Ammon's horn (tissue), 1 donor: ENCODE data around the gene GULP1.
"Not testable (repeated sequence)": the region's sequence is repeated elsewhere in the genome, so short reads cannot be mapped to it uniquely, and the experiment has no call there.

Source experiments
- DNase-seq: peaks from one replicate; pipeline ENCODE4 v3.0.0-alpha.2; 2016; ENCODE audit warnings: low spot score

GULP1 gene

GRCh38 chr2:188416367-188416766, 124.7 kb downstream of the GULP1 start:
- no peak for DNase-seq

- DNase-seq = no peak
Measured at GRCh38 chr2:188422726-188423125, 131.1 kb downstream of the GULP1 start.

- no peak for DNase-seq
Measured at GRCh38 chr2:188425266-188425665, 133.6 kb downstream of the GULP1 start.

DNA sequence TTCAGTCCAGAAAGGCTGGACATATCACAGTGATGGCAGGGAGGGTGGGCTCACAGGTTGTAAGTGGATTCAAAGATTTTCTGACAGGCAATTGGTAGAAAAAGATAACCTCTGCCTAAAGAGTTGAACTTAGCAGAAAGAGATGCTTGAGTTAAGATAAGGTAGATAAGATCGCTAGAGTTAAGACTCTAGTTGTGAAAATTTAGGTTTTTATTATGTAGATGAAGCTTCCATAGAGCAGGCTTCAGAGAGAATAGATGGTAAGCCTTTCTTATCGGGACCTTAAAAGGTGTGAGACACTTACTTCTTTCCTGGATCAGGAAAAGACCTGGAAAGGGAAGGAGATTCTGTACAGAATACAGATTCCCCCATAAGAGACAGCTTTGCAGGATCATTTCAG, 134.4 kb downstream of the GULP1 start:
- DNase-seq = no peak

GRCh38 chr2:188430705-188431104, 139.0 kb downstream of the GULP1 start:
- no peak for DNase-seq

- DNase-seq = no peak
Measured at GRCh38 chr2:188434018-188434417, 142.3 kb downstream of the GULP1 start.

DNA sequence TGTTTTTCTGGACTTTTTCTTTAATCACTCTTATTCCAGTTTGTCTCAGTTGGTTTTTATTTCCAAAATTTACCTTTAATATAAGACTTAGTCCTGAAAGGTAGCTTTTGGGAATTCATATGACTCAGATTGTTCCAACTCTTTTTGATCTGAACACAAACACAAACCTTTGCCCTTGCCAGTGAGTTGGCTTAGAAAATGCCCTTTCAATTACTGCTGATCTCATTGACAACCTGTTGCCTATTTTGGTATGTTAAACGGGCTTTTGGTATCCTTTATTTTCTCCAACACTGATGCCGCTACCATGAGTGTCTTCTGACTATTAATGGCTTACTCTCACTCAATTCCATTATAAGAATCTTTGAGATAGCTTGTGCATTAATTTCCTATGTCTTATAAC, 143.4 kb downstream of the GULP1 start:
- DNase-seq = no peak

GRCh38 chr2:188437537-188437936, 145.9 kb downstream of the GULP1 start:
- no peak for DNase-seq

DNA sequence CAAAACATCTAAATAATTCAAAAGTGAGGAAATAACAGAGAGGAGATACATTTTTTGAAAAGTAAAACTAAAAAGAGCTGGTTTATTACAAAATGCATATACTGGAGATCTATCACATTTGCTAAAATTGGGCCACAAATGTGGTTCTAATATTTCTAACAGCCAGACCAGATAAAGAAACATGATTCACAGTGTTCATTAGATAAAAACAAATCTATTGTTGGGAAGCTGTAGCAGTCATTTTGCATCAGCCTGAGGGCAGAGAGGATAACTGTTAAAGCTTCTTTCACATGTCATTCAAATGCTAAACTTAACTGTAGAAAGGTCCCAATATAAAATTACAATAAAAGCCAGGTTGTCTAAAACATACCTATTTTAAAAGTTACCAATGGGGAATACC, 148.3 kb downstream of the GULP1 start:
- no peak for DNase-seq

GRCh38 chr2:188440849-188441248, 149.2 kb downstream of the GULP1 start:
- no peak for DNase-seq

DNA sequence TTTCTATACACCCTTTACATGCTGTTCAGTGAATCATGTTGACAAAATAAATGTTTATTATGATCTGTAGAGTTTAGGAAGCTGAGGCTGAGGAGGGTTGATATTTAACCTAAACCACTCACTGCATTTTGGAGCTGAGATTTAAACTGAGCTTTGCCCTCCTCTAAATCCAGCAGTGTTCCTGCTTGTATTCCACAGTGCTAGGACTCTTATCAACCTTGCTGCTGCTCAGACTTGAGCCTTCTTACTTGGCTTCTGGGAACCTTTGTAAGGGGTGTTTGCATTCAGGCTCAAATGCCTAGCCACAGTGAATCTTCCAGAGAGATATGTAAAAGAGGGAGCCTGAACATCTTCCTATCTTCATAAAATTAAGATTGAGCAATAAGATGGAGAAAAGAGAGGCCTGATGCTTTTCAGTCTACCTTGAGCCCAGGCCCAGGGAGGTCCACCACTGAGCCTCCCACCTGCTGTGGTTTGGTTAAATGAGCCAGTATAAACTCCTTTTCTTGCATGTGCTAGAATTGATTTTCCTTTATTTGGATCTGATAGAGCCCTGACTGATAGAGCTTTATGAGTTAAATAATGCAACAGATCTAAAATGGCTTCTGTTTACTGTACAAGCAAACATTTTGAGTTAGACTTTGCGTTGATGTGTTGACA, 149.7 kb downstream of the GULP1 start:
- DNase-seq = no peak

DNA sequence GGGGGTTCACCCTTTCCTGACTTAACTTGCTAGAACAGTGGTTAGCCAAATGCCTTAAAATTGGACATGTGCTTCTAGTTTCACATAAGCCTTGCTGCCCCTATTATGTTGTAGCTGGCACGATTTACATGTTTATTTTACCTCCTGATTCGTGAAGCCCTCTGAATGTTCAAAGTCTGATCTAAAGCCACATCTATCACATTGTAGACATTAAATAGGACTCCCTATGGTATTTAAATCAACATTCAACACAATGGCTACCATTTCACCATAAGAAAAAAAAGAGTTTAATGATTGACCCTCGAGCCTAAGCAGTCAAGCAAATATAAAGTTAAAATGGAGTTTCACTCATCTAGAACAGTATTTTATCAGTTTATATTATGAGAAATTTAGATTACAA, 151.5 kb downstream of the GULP1 start:
- no peak for DNase-seq

DNA sequence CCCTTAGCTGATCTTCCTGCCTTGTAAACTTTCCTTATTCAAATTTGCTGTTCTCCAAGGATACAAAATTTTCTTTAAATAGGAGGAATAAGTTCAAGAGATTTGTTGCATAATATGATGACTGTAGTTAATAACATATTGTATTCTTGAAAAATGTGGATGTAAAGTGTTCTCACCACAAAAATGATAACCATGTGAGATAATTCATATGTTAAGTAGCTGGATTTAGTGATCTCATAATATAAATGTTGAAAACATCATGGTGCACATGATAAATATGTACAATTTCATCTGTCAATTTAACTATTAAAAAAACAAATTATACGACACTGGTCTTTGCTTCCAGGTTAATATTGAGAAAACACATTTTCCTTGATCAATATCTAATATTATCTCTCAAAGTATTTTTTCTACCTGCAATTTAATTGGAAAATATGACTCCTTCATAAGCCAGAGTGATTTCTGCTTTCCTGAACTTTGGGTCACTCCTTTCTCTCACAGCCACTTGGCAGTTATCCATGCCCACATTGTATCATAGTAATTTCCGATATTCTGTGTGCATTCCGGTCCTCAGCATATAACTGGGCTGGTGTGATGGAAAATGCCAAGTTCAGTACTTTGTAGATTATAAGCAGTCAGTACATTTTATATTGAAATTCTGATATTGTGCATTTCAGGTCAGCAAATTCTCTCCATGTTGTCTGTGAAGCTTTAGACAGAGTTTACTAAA, 152.6 kb downstream of the GULP1 start:
- no peak for DNase-seq

DNA sequence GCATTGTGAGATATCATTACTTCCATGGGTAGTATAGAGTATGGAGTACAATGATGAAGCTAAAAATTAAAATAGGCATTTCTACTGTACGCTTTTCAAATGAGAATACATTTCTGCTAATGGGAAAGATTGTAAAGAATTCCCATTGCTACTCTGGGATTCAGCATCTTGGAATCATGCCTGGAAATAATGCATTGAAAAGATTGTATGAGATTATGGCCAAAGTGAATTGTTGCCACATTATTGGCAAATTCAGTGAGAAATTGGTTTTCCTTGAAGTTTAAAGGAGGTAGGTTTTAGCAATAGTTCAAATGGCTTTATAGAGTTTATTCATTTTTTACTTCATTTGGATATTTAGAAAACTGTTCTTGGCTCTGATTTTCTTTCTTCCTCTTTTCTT, 157.9 kb downstream of the GULP1 start:
- DNase-seq = no peak

DNA sequence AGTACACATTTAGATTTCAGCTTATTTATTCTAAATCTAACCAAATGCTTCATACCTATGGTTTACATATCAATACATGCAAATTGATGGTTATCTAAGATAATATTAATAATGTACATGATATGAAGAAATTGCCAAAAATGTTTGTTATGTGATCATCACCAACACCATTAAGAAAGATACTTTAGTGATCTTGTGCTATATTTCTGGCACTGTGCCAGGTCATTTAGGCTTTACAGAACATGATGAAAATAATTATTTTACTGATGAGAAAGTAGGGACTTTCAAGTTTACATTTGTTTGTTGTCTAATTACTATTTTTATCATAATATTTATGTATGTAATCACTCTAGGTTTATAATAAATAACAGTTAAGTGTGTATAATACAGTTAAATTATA, 158.3 kb downstream of the GULP1 start:
- DNase-seq = no peak

DNA sequence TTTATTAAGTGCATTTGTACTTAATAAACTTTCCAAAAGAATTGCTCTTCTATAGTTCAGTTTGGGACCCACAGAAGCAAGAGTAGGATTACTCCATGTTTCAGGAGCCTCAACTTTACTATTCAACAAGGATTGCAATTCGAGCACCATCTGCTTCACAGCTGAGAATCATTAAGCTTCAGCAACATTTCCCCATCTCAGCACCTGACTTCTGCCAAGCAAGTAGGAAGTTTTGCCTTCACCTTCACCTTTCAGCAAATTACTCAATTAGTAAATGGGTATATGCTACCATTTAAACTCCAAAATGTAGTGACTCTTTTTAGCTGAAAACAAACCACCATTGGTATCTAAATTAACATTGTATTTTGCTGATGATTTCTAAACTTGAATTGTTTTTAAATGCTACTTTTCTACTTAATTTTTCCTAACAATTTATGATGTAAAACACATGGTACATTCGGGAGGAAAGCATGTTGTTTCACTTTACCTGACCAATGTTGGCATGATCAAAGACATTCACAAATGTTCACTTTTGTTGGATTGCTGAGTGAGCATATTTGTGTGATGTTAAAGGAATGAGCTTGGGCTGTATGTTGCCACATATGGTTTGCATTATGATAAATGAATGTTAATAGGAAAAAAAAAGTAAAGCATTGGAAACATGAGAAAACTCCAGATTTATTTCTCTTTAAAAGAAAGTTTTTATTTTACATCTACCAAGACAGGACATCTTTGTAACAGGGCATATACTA, 159.2 kb downstream of the GULP1 start:
- DNase-seq = no peak

DNA sequence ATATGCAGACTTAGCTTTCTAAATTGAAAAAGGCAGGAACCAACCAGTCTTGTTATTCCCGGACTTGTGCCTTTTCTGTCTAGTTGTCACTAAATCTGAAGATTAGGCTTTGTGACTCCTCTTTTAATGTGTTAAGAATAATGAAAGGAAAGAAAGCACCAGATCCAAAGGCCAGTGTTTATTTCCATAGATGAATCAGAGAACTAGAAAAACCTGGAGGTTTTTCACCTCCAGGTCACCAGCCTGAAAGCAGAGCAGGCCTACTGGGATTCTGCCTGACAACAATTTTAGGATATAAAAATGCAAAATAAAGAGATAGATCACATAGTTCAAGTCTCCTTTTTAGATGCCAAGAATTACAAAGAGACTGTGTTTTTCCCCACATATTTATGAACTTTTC, 160.4 kb downstream of the GULP1 start:
- no peak for DNase-seq

GRCh38 chr2:188456114-188456909, 164.6 kb downstream of the GULP1 start:
- no peak for DNase-seq

- DNase-seq = no peak
Measured at GRCh38 chr2:188459061-188459460, 167.4 kb downstream of the GULP1 start.

GRCh38 chr2:188466078-188466477, 174.4 kb downstream of the GULP1 start:
- not testable (repeated sequence) for DNase-seq

DNA sequence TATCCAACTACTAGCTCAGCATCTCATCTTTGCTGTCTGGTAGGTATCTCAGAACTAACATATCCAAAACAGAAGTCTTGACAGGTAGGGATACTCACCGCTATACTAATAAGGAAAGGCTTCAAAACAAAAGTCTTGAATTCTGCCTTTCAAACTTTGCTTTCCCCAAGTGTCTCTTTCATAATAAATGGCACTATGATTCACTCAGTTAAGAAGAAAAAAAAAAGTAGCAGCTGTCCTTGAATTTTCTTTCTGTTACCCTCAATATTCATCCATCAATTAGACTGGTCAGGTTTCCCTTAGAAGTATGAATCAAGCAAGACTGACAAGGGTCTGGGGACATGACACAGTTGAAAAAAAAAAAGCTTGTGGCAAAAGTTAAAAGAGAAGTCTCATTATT, 175.1 kb downstream of the GULP1 start:
- no peak for DNase-seq

DNA sequence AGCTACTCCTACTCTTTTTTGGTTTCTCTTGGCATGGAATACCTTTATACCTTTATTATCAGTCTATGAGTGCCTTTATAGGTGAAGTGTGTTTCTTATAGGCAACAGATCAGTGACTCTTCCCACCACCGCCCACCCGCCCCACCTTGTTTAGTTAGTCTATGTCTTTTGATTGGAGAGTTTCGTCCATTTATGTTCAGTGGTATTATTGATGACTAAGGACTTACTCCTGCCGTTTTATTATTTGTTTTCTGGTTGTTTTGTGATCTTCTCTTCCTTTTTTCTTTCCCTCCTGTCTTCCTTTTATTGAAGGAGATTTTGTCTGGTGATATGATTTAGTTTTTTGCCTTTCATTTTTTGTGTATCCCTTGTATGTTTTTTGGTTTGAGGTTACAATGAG, 179.5 kb downstream of the GULP1 start:
- DNase-seq = no peak
